H1 (cell line): ENCODE measurements around the gene ZAP70. TPM values are rescaled to one million over a fixed set of nuclear protein-coding genes. Genes with fewer than 3 reads are reported as not detected.
"Not testable (repeated sequence)": the region's sequence is repeated elsewhere in the genome, so short reads cannot be mapped to it uniquely, and the experiment has no call there.

ENCODE experiments used
- CTCF ChIA-PET: fragments of 300-600 bp; sonication (Branson Sonifier 250); formaldehyde crosslinking; loops from one replicate; lab custom pipeline; 2021; ENCODE audit not compliant: partially characterized antibody; lab: Charles Lee
- POLR2A ChIA-PET: fragments of 300-600 bp; sonication (Branson Sonifier 250); formaldehyde crosslinking; loops from one replicate; lab custom pipeline; 2021; ENCODE audit warnings: inconsistent platforms; ENCODE audit not compliant: partially characterized antibody; lab: Charles Lee
- DNase-seq, 2 experiments: peaks; one replicate each; pipeline versions ENCODE4 v3.0.0 to v3.0.0-alpha.2; 2010 to 2022; ENCODE audit warnings: low spot score in 2 of 2, low read depth in 1 of 2, mixed read lengths in 1 of 2
- FAIRE-seq: peaks from 2 replicates; lab custom pipeline; 2011; peaks lifted over from hg19 to GRCh38; lab: Jason Lieb, UNC
- H2AFZ ChIP-seq: 2 replicates; pipeline ENCODE4 v1.8.1; 2012; ENCODE audit warnings: low read length, inconsistent platforms
- H2AK5ac ChIP-seq: 2 replicates; pipeline ENCODE4 v1.6.1; 2013; ENCODE audit warnings: low read depth, low read length
- H2BK120ac ChIP-seq: replicated peaks from 2 replicates; pipeline ENCODE3; 2013; ENCODE audit warnings: low read depth, low read length, inconsistent platforms
- H2BK12ac ChIP-seq: 2 replicates; pipeline ENCODE4 v1.6.1; 2013; ENCODE audit warnings: low read depth, low read length
- H2BK15ac ChIP-seq: 2 replicates; pipeline ENCODE4 v1.6.1; 2013; ENCODE audit warnings: low read length
- H2BK20ac ChIP-seq: 2 replicates; pipeline ENCODE4 v1.6.1; 2013; ENCODE audit warnings: low read length
- H2BK5ac ChIP-seq: 2 replicates; pipeline ENCODE4 v1.6.1; 2013; ENCODE audit warnings: low read depth, low read length
- H3K14ac ChIP-seq: 2 replicates; pipeline ENCODE4 v1.6.1; 2013; ENCODE audit warnings: inconsistent platforms; ENCODE audit not compliant: insufficient read length
- H3K18ac ChIP-seq: 2 replicates; pipeline ENCODE4 v1.6.1; 2013; ENCODE audit warnings: low read length; ENCODE audit errors: extremely low read depth
- H3K23ac ChIP-seq: 2 replicates; pipeline ENCODE4 v1.6.1; 2013; ENCODE audit warnings: inconsistent platforms; ENCODE audit not compliant: insufficient read length
- H3K23me2 ChIP-seq: 2 replicates; pipeline ENCODE4 v1.6.1; 2013; ENCODE audit warnings: low read depth, low read length
- H3K27ac ChIP-seq: 2 replicates; pipeline ENCODE4 v1.6.1; 2011; ENCODE audit warnings: low read depth, low read length, inconsistent platforms
- H3K27me3 ChIP-seq, 4 experiments: replicated peaks in 1 of 4; 1 replicate in 1 of 4; 2 replicates in 3 of 4; pipeline versions ENCODE4 v1.6.1 to v1.8.1; 2011 to 2013; ENCODE audit warnings: low read length in 3 of 4, mild to moderate bottlenecking in 3 of 4, inconsistent platforms in 2 of 4, mixed read lengths in 2 of 4, moderate library complexity in 1 of 4; ENCODE audit not compliant: control insufficient read depth in 3 of 4, insufficient read depth in 3 of 4; ENCODE audit errors: extremely low read depth in 1 of 4
- H3K36me3 ChIP-seq, 4 experiments: 2 replicates each; pipeline versions ENCODE4 v1.6.1 to v1.8.1; 2011 to 2013; ENCODE audit warnings: mild to moderate bottlenecking in 4 of 4, low read length in 3 of 4, moderate library complexity in 2 of 4, control low read depth in 1 of 4, inconsistent platforms in 1 of 4; ENCODE audit not compliant: insufficient read depth in 4 of 4, control insufficient read depth in 2 of 4
- H3K4ac ChIP-seq: replicated peaks from 2 replicates; pipeline ENCODE3; 2013; ENCODE audit warnings: low read length, low read depth, mixed read lengths, inconsistent platforms; ENCODE audit not compliant: insufficient read length
- H3K4me1 ChIP-seq, 4 experiments: replicated peaks in 1 of 4; 1 replicate in 1 of 4; 2 replicates in 3 of 4; pipeline versions ENCODE4 v1.6.1 to v1.8.1; 2011 to 2013; ENCODE audit warnings: low read length in 3 of 4, inconsistent platforms in 2 of 4, mixed read lengths in 1 of 4; ENCODE audit not compliant: insufficient read depth in 4 of 4, control insufficient read depth in 3 of 4
- H3K4me2 ChIP-seq, 2 experiments: 2 replicates each; pipeline versions ENCODE4 v1.6.1 to v1.8.1; 2011 to 2013; ENCODE audit warnings: low read depth in 2 of 2, low read length in 2 of 2, control low read depth in 1 of 2, inconsistent platforms in 1 of 2, mild to moderate bottlenecking in 1 of 2; ENCODE audit not compliant: insufficient read depth in 1 of 2
- H3K4me3 ChIP-seq, 4 experiments: fragments of 200-600, 300-600 bp in 1 of 4; sonication (generic), shearing (Covaris generic), sonication (Bioruptor Twin) in 1 of 4; 2 replicates each; pipeline versions ENCODE4 v1.5.1 to v1.8.1; 2011 to 2016; ENCODE audit warnings: low read length in 4 of 4, low read depth in 3 of 4, control low read depth in 2 of 4, inconsistent platforms in 2 of 4, mild to moderate bottlenecking in 2 of 4, mixed read lengths in 1 of 4, moderate library complexity in 1 of 4; ENCODE audit not compliant: insufficient read depth in 2 of 4; ENCODE audit errors: extremely low read depth in 1 of 4
- H3K56ac ChIP-seq: replicated peaks from 2 replicates; pipeline ENCODE3; 2013; ENCODE audit warnings: low read depth, mild to moderate bottlenecking, mixed read lengths, low read length, inconsistent platforms; ENCODE audit not compliant: insufficient read length
- H3K79me1 ChIP-seq: 2 replicates; pipeline ENCODE4 v1.6.1; 2013; ENCODE audit warnings: low read depth, low read length, control low read depth
- H3K79me2 ChIP-seq, 2 experiments: 2 replicates each; pipeline versions ENCODE4 v1.6.1 to v1.8.1; 2012 to 2013; ENCODE audit warnings: low read length in 2 of 2, mild to moderate bottlenecking in 2 of 2, inconsistent platforms in 1 of 2; ENCODE audit not compliant: insufficient read depth in 2 of 2, control insufficient read depth in 1 of 2
- H3K9ac ChIP-seq, 4 experiments: replicated peaks in 1 of 4; 1 replicate in 1 of 4; 2 replicates in 3 of 4; pipeline versions ENCODE4 v1.6.1 to v1.8.1; 2011 to 2013; ENCODE audit warnings: low read depth in 3 of 4, low read length in 3 of 4, control low read depth in 2 of 4, mild to moderate bottlenecking in 2 of 4, moderate library complexity in 2 of 4, inconsistent platforms in 1 of 4; ENCODE audit errors: extremely low read depth in 1 of 4
- H3K9me3 ChIP-seq, 2 experiments: 2 replicates each; pipeline versions ENCODE4 v1.6.1 to v1.8.1; 2012 to 2013; ENCODE audit warnings: mild to moderate bottlenecking in 2 of 2, moderate library complexity in 2 of 2, control low read depth in 1 of 2, inconsistent platforms in 1 of 2, low read depth in 1 of 2, low read length in 1 of 2, mixed read lengths in 1 of 2; ENCODE audit not compliant: insufficient read depth in 2 of 2
- H4K20me1 ChIP-seq, 2 experiments: replicated peaks in 1 of 2; 2 replicates each; pipeline versions ENCODE3 to v1.8.1; 2011 to 2013; ENCODE audit warnings: inconsistent platforms in 2 of 2, low read length in 2 of 2, mild to moderate bottlenecking in 1 of 2; ENCODE audit not compliant: insufficient read depth in 2 of 2, control insufficient read depth in 1 of 2
- H4K5ac ChIP-seq: 2 replicates; pipeline ENCODE4 v1.6.1; 2013; ENCODE audit warnings: low read length, low read depth, mixed read lengths, inconsistent platforms; ENCODE audit not compliant: insufficient read length
- H4K8ac ChIP-seq: 2 replicates; pipeline ENCODE4 v1.8.0; 2013; ENCODE audit warnings: mild to moderate bottlenecking, moderate library complexity, low read length, inconsistent platforms; ENCODE audit not compliant: insufficient read depth; ENCODE audit errors: extremely low read depth
- H4K91ac ChIP-seq: replicated peaks from 2 replicates; pipeline ENCODE3; 2013; ENCODE audit warnings: low read length, mixed read lengths, inconsistent platforms; ENCODE audit not compliant: insufficient read length
- WGBS, 2 experiments: shearing (Covaris generic) in 1 of 2; methylation state at CpG; one replicate each; pipeline versions ENCODE4 v1.1.6 to v1.1.7; 2013 to 2015; ENCODE audit warnings: low lambda C conversion rate in 2 of 2, mixed read lengths in 2 of 2, inconsistent platforms in 1 of 2, low coverage in 1 of 2, missing lambda C conversion rate in 1 of 2; ENCODE audit not compliant: insufficient replicate concordance in 2 of 2, insufficient coverage in 1 of 2, insufficient read length in 1 of 2; ENCODE audit errors: extremely low coverage in 1 of 2, missing lambda C conversion rate in 1 of 2; 5-methylcytosine and 5-hydroxymethylcytosine counted together
- polyA plus RNA-seq, 7 experiments: library from polyadenylated mRNA; depleted of rRNA in 3 of 7; stranded (reverse) in 5 of 7; unstranded in 2 of 7; fragments of >200 nt in 5 of 7; fragments of 200-250 nt in 2 of 7; gene quantifications; 1 replicate in 5 of 7; 2 replicates in 1 of 7; 4 replicates in 1 of 7; pipeline versions ENCODE4 v1.2.1 to v1.2.3, GENCODE V29; 2011 to 2013; ENCODE audit warnings: missing spikeins in 2 of 7, mixed read lengths in 2 of 7
- total RNA-seq: library from RNA; stranded (reverse); fragmentation: NEBNext Ultra II Directional; extraction: Animal tissue kit (Norgen Biotek cat#: 25700); gene quantifications from 2 replicates; pipeline ENCODE4 v1.2.1, GENCODE V29; 2021

Gene ZAP70
- total and polyA plus RNA-seq, 2 of the 8 experiments (the other 6 are each of a cell fraction or from before 2014, with no cell fraction given), result 0.15 TPM; not detected in 1

GRCh38 chr2:97687235-97687634 lies 26.1 kb upstream of the ZAP70 start:
- not testable (repeated sequence) for H3K27ac ChIP-seq, H3K79me1 ChIP-seq, H3K4ac ChIP-seq, H3K27me3 ChIP-seq, H4K20me1 ChIP-seq, H2BK12ac ChIP-seq, H2BK5ac ChIP-seq, H3K4me3 ChIP-seq, H3K36me3 ChIP-seq, H2BK20ac ChIP-seq, H3K14ac ChIP-seq, H3K18ac ChIP-seq, H2BK15ac ChIP-seq, H3K9me3 ChIP-seq, H4K8ac ChIP-seq, H3K56ac ChIP-seq, H2BK120ac ChIP-seq, H4K5ac ChIP-seq, H2AK5ac ChIP-seq, H3K79me2 ChIP-seq, FAIRE-seq, H2AFZ ChIP-seq, H3K23me2 ChIP-seq, H3K23ac ChIP-seq, H3K4me2 ChIP-seq, H3K4me1 ChIP-seq, H3K9ac ChIP-seq, H4K91ac ChIP-seq, DNase-seq
- POLR2A ChIA-PET, result interaction anchor here (1.6 kb wide), 1 partner anchor 24 kb away, joined by 4 read pairs; the partner anchor contains the start of gene ACTR1B
- CTCF ChIA-PET, result interaction anchor here (1.0 to 1.9 kb wide), 5 partner anchors 10 to 23 kb away, joined by 3 to 7 read pairs (median 6); partner anchors contain the start of gene ACTR1B
- WGBS, 2 experiments, result 100% methylated on average over 2 of the region's 3 CpGs; no CpG with 5 or more reads in 1 of the 2 experiments
